Measurements from ENCODE around the gene HIRA. TPM values are rescaled to one million over a fixed set of nuclear protein-coding genes. Genes with fewer than 3 reads are reported as not detected.

Gene HIRA
- polyA plus RNA-seq, 2 of the 4 experiments (the other 2 are of a cell fraction) = 12.3 to 16.6 TPM

- H3K27ac ChIP-seq = no peak overlapping the region
- WGBS (ENCODE audit: missing lambda C conversion rate) = 85% methylated on average over 8 of the region's 8 CpGs
- H3K9me3 ChIP-seq = no peaks in the 10 kb centered on the region
- no peak for ATAC-seq
- POLR2A ChIA-PET = no interaction called here
- FAIRE-seq = no peak
- DNase-seq (ENCODE audit: low read depth in 1 of 2, low spot score in 1 of 2) = no peak
- H3K4me3 ChIP-seq = no peak overlapping the region
- CTCF ChIA-PET = interaction anchor here (1.0 to 4.0 kb wide), 2 partner anchors 9 to 158 kb away, joined by 3 to 24 read pairs; no protein-coding TSS in a partner anchor
- H3K4me2 ChIP-seq = no peak overlapping the region
- TF ChIP-seq MAFK (IDR thresholded peaks at IDR 0.05; ENCODE audit: partially characterized antibody) = no peak
- no peak for TF ChIP-seq FOXS1 (CRISPR knock-in tag; IDR thresholded peaks at IDR 0.05)
- no peak for TF ChIP-seq SMC3 (IDR thresholded peaks at IDR 0.05)
- no peak for TF ChIP-seq CEBPB (IDR thresholded peaks at IDR 0.05)
- TF ChIP-seq, protein P1, sequence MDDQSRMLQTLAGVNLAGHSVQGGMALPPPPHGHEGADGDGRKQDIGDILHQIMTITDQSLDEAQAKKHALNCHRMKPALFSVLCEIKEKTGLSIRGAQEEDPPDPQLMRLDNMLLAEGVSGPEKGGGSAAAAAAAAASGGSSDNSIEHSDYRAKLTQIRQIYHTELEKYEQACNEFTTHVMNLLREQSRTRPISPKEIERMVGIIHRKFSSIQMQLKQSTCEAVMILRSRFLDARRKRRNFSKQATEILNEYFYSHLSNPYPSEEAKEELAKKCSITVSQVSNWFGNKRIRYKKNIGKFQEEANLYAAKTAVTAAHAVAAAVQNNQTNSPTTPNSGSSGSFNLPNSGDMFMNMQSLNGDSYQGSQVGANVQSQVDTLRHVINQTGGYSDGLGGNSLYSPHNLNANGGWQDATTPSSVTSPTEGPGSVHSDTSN (IDR thresholded peaks at IDR 0.05) = no peak
- TF ChIP-seq EP300 (IDR thresholded peaks at IDR 0.05) = no peak
- H3K4me1 ChIP-seq = peaks cover 3% of the 10 kb centered on the region
These were observed 40.7 kb upstream of the HIRA start for GRCh38 chr22:19472233-19472632.

GRCh38 chr22:19471572-19471971 is 40.0 kb upstream of the HIRA start:
- Histone ChIP-seq H3K27ac (no peak overlapping the region), H3K9me3 (no peaks in the 10 kb centered on the region), H3K4me1 (no peaks in the 10 kb centered on the region), H3K4me3 (no peak overlapping the region), H3K4me2 (no peak overlapping the region)
- DNase-seq (ENCODE audit: low read depth in 1 of 2, low spot score in 1 of 2) (no peak), ATAC-seq (no peak), FAIRE-seq (no peak)
- 93% methylated on average over 8 of the region's 11 CpGs for WGBS (ENCODE audit: missing lambda C conversion rate)
- no peak for TF ChIP-seq CBX2 (IDR thresholded peaks at IDR 0.05; ENCODE audit: borderline replicate concordance, low read depth)
- TF ChIP-seq HOXB5 (CRISPR knock-in tag; IDR thresholded peaks at IDR 0.05) = no peak
- TF ChIP-seq, protein P1 (IDR thresholded peaks at IDR 0.05) = no peak
- TF ChIP-seq RAD21 (conservative IDR thresholded peaks at IDR 0.05 in 1 of 2, IDR thresholded peaks at IDR 0.05 in 1 of 2) = no peak
- TF ChIP-seq HES2 (IDR thresholded peaks at IDR 0.05) = no peak
- TF ChIP-seq RNF2 (IDR thresholded peaks at IDR 0.05; ENCODE audit: borderline replicate concordance, low read depth) = no peak
- no peak for TF ChIP-seq RARB (CRISPR knock-in tag; IDR thresholded peaks at IDR 0.05)
- TF ChIP-seq HDAC2 (IDR thresholded peaks at IDR 0.05) = no peak
- no peak for TF ChIP-seq NPAS2 (CRISPR knock-in tag; IDR thresholded peaks at IDR 0.05; ENCODE audit: borderline replicate concordance)
- ChIA-PET CTCF (interaction anchor here (4.0 kb wide), 1 partner anchor 159 kb away, joined by 24 read pairs; no protein-coding TSS in a partner anchor), POLR2A (no interaction called here)

DNA sequence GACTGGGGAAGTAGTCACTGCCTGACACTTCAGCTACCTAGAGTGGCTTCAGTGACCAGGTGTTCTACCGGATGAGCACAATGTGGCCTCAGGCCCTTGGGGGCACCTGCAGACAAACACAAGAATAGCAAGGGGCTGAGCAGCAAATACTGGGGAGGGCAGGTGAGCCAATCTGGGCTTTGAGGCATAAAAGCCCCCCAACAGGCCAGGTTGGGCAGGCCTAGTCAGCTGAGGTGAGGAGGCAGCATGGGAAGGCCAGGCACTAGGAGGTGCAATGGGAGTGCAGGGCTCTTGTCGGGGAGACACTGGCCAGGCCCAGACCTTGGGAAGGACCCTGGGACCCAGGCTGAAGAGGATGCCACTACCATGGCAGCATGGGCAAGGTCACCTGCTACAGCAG is 38.5 kb upstream of the HIRA start:
- WGBS (ENCODE audit: missing lambda C conversion rate) = 93% methylated on average over 2 of the region's 2 CpGs
- no peak overlapping the region for H3K4me3 ChIP-seq
- H3K27ac ChIP-seq = no peak overlapping the region
- TF ChIP-seq ZC3H11A (IDR thresholded peaks at IDR 0.05) (no peak), HEYL (CRISPR knock-in tag; IDR thresholded peaks at IDR 0.05) (no peak)
- CTCF ChIA-PET = interaction anchor here (0.8 to 1.2 kb wide), 2 partner anchors 160 to 170 kb away, joined by 3 read pairs; no protein-coding TSS in a partner anchor
- H3K4me2 ChIP-seq = no peak overlapping the region
- ATAC-seq (no peak), DNase-seq (ENCODE audit: low read depth in 1 of 2, low spot score in 1 of 2) (no peak), FAIRE-seq (no peak)
- H3K4me1 ChIP-seq = no peaks in the 10 kb centered on the region
- POLR2A ChIA-PET = no interaction called here
- no peaks in the 10 kb centered on the region for H3K9me3 ChIP-seq

DNA sequence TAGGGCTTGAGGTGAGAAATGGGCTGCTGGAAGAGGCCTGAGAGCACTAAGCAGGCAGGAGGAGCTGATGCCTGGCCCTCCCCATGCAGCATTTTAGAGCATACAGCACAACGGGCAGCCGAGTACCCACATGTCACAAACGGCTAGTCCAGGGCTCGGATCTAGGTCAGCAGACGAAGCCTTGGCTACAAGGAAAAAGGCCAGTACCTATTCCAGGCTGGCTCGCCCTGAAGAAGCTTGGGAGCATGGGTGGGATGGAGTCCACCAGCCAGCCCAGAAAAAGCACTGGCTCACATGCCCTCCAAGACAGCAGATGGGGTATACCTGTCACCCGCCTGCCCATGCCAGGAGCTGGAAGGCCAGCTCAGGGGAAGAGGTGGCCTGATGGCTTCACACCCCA is 37.9 kb upstream of the HIRA start:
- WGBS (ENCODE audit: missing lambda C conversion rate) = 88% methylated on average over 7 of the region's 7 CpGs
- ATAC-seq = no peak
- Histone ChIP-seq H3K9me3 (no peaks in the 10 kb centered on the region), H3K27ac (no peak overlapping the region), H3K4me1 (no peaks in the 10 kb centered on the region), H3K4me2 (no peak overlapping the region), H3K4me3 (no peak overlapping the region)
- POLR2A ChIA-PET = no interaction called here
- CTCF ChIA-PET = interaction anchor here (0.8 to 1.2 kb wide), 3 partner anchors 11 to 169 kb away, joined by 3 read pairs; no protein-coding TSS in a partner anchor
- FAIRE-seq = no peak
- no peak for DNase-seq (ENCODE audit: low read depth in 1 of 2, low spot score in 1 of 2)
- no peak for TF ChIP-seq RCOR1 (IDR thresholded peaks at IDR 0.05; ENCODE audit: low read depth, low read length)
- TF ChIP-seq EHMT2 (IDR thresholded peaks at IDR 0.05; ENCODE audit: low read depth) = no peak
- TF ChIP-seq KDM5A (IDR thresholded peaks at IDR 0.05) = no peak
- no peak for TF ChIP-seq ZC3H11A (IDR thresholded peaks at IDR 0.05)
- TF ChIP-seq HDAC2 (IDR thresholded peaks at IDR 0.05) = no peak
- TF ChIP-seq NR3C1 (IDR thresholded peaks at IDR 0.05) = no peak
- no peak for TF ChIP-seq RARB (CRISPR knock-in tag; IDR thresholded peaks at IDR 0.05)
- TF ChIP-seq ZNF302 (CRISPR knock-in tag; IDR thresholded peaks at IDR 0.05) = no peak
- TF ChIP-seq PHF8 (IDR thresholded peaks at IDR 0.05; ENCODE audit: borderline replicate concordance, low read depth) = no peak
- TF ChIP-seq CBX8 (IDR thresholded peaks at IDR 0.05) = no peak
- no peak for TF ChIP-seq CHD4 (IDR thresholded peaks at IDR 0.05; ENCODE audit: borderline replicate concordance)
- no peak for TF ChIP-seq RNF2 (IDR thresholded peaks at IDR 0.05; ENCODE audit: borderline replicate concordance, low read depth)
- TF ChIP-seq SREBF2 (IDR thresholded peaks at IDR 0.05) = no peak
- no peak for TF ChIP-seq TP53 (CRISPR knock-in tag; IDR thresholded peaks at IDR 0.05)
- no peak for TF ChIP-seq CHD2 (IDR thresholded peaks at IDR 0.05; ENCODE audit: low read length, partially characterized antibody)
- TF ChIP-seq RAD21 (conservative IDR thresholded peaks at IDR 0.05 in 1 of 2, IDR thresholded peaks at IDR 0.05 in 1 of 2) = no peak
- TF ChIP-seq CEBPB (IDR thresholded peaks at IDR 0.05) = no peak
- TF ChIP-seq MYC (IDR thresholded peaks at IDR 0.05; ENCODE audit: borderline replicate concordance, low read length) = no peak
- no peak for TF ChIP-seq NFE2L2 (conservative IDR thresholded peaks at IDR 0.05; ENCODE audit: low read length)
- TF ChIP-seq POLR2A (IDR thresholded peaks at IDR 0.05; ENCODE audit: low read length) = no peak

Measured in A549 (cell line).